K562 (cell line): Measurements from ENCODE around the gene SLC35B1. TPM values are rescaled to one million over a fixed set of nuclear protein-coding genes. Genes with fewer than 3 reads are reported as not detected.

Experiments
- BHLHE40 ChIP-seq: IDR thresholded peaks from 2 replicates; pipeline ENCODE4 v1.6.1; 2011; ENCODE audit warnings: low read length, improper control_type of control experiment
- KHSRP ChIP-seq: fragments of 450-650 bp; IDR thresholded peaks from 2 replicates; pipeline ENCODE4 v1.6.1; 2017
- KLF1 ChIP-seq: fragments of 450-650 bp; IDR thresholded peaks from 2 replicates; pipeline ENCODE4 v1.6.1; 2016; ENCODE audit warnings: missing genetic modification characterization, missing compliant biosample characterization
- NFIX ChIP-seq: fragments of 250-450 bp; sonication (Bioruptor Pico); IDR thresholded peaks from 2 replicates; pipeline ENCODE4 v1.4.0; 2020; ENCODE audit warnings: low read depth, mild to moderate bottlenecking, moderate library complexity
- PCBP1 ChIP-seq: fragments of 200-400 bp; formaldehyde crosslinking; IDR thresholded peaks from 2 replicates; pipeline ENCODE4 v1.6.1; 2018; ENCODE audit warnings: mild to moderate bottlenecking, low read depth, low read length; ENCODE audit not compliant: poor library complexity, severe bottlenecking
- RBFOX2 ChIP-seq: fragments of 200-400 bp; formaldehyde crosslinking; IDR thresholded peaks from 2 replicates; pipeline ENCODE4 v1.6.1; 2017; ENCODE audit warnings: low read depth, mild to moderate bottlenecking, low read length, moderate library complexity
- SRF ChIP-seq, 2 experiments: fragments of 250-450, 450-650 bp in 1 of 2; sonication (Bioruptor Pico) in 1 of 2; sonication (generic) in 1 of 2; formaldehyde crosslinking; IDR thresholded peaks; 2 replicates each; pipeline versions ENCODE4 v1.5.0 to v1.5.1; 2020 to 2022; ENCODE audit warnings: mild to moderate bottlenecking in 1 of 2, missing genetic modification reagents in 1 of 2
- TRIM24 ChIP-seq, 2 experiments: fragments of 450-650 bp; IDR thresholded peaks; 2 replicates each; pipeline ENCODE4 v1.6.1; 2016
- ZKSCAN8 ChIP-seq: fragments of 200-800 bp; sonication (Bioruptor generic); IDR thresholded peaks from 2 replicates; pipeline ENCODE4 v1.6.1; 2016; ENCODE audit warnings: missing genetic modification characterization, missing compliant biosample characterization
- ZNF140 ChIP-seq: fragments of 250-450 bp; sonication (Bioruptor Pico); IDR thresholded peaks from 2 replicates; pipeline ENCODE4 v1.8.0; 2021; ENCODE audit warnings: moderate library complexity, mild to moderate bottlenecking, inconsistent platforms
- ZNF232 ChIP-seq: sonication (generic); formaldehyde crosslinking; IDR thresholded peaks from 2 replicates; pipeline ENCODE4 v1.8.0; 2022; ENCODE audit warnings: mild to moderate bottlenecking, missing genetic modification reagents
- ZNF780A ChIP-seq: fragments of 250-450 bp; sonication (Bioruptor Pico); IDR thresholded peaks from 2 replicates; pipeline ENCODE4 v1.5.0; 2021; ENCODE audit warnings: mild to moderate bottlenecking
- ZNF79 ChIP-seq: fragments of 250-450 bp; sonication (Bioruptor Pico); IDR thresholded peaks from 2 replicates; pipeline ENCODE4 v1.4.0; 2020; ENCODE audit warnings: low read depth, mild to moderate bottlenecking, moderate library complexity
- polyA plus RNA-seq, 8 experiments: library from polyadenylated mRNA; depleted of rRNA in 4 of 8; stranded (reverse) in 5 of 8; unstranded in 3 of 8; fragments of >200 nt; fragmentation: Nextera tagmentation in 2 of 8; fragmentation: Illumina TruSeq in 1 of 8; extraction: Ambion mirVana in 2 of 8; extraction: Trizol in 1 of 8; gene quantifications; 2 replicates each; pipeline versions ENCODE4 v1.2.1 to v1.2.3, GENCODE V29; 2011 to 2014; ENCODE audit warnings: inconsistent platforms in 1 of 8, missing spikeins in 1 of 8
- total RNA-seq, 7 experiments: library from RNA; depleted of rRNA in 6 of 7; stranded (reverse); fragments of >200 nt in 6 of 7; fragmentation: Illumina TruSeq in 2 of 7; extraction: Trizol in 2 of 7; gene quantifications; 2 replicates each; pipeline versions ENCODE4 v1.2.1 to v1.2.3, GENCODE V29; 2011 to 2021; ENCODE audit warnings: low replicate concordance in 1 of 7
- TF ChIP-seq, protein P1 (sequence below): fragments of 250-450 bp; sonication (Bioruptor Pico); IDR thresholded peaks from 2 replicates; pipeline ENCODE4 v1.5.0; 2021; ENCODE audit warnings: mild to moderate bottlenecking, moderate library complexity
- TF ChIP-seq, protein P2 (sequence below): sonication (generic); formaldehyde crosslinking; IDR thresholded peaks from 2 replicates; pipeline ENCODE4 v1.8.1; 2022; ENCODE audit warnings: missing genetic modification reagents
- TF ChIP-seq, protein P3 (sequence below): fragments of 250-450 bp; sonication (Bioruptor Pico); IDR thresholded peaks from 2 replicates; pipeline ENCODE4 v1.8.0; 2022; ENCODE audit warnings: inconsistent platforms
- TF ChIP-seq, protein P4 (sequence below): fragments of 250-450 bp; sonication (Bioruptor Pico); IDR thresholded peaks from 2 replicates; pipeline ENCODE4 v1.5.0; 2021; ENCODE audit warnings: mild to moderate bottlenecking, borderline replicate concordance
- TF ChIP-seq, protein P5 (sequence below): fragments of 250-450 bp; sonication (Bioruptor Pico); IDR thresholded peaks from 2 replicates; pipeline ENCODE4 v1.6.1; 2021; ENCODE audit warnings: mild to moderate bottlenecking

The SLC35B1 gene
- total and polyA plus RNA-seq, 9 of the 15 experiments (the other 6 are each of a cell fraction or from before 2014, with no cell fraction given): 51.4 to 87.9 (median 66.3) TPM

DNA sequence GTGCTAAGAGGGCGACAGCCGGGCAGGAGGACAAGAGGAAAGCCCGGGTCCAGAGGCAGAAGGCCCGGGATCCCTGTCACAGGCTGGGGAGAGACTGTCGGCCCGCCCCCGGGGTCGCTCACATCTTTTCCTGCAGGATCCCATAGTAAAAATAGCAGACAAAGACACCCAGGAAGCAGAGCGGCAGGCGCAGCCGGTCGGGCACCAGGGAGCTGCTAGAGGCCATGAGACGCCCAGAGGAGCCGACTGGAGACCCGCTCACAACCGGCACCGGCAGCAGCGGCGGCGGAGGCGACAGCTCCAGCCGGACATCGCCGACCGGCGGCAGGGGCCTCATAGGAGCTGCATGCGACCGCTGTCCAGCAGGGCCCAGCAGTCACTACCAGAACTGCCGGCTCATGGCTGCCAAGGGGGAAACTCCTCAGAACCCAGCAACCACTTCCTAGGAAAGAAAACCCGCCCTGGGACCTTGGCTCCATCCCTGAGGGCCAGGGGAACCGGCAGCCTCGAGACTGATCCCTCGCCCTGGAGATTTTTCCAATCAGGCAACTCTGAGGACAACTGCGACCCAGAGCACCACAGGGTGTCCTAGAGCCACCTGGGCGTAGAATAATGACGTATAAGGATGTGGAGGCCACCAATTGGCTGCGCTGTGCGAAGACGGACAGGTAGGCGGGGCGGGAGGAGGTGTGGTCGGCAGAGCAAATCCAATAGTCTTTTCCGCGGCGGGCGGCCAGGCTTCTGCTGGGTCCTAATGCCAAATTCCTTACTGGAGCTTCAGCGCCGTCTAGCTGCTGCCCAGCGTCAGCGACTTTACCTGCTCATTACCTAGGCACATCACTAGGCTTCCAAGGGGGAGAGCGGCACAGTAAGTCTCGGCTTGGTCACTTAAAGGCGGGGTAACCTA lies at the start of gene SLC35B1 (continued):
- TF ChIP-seq, protein P1, sequence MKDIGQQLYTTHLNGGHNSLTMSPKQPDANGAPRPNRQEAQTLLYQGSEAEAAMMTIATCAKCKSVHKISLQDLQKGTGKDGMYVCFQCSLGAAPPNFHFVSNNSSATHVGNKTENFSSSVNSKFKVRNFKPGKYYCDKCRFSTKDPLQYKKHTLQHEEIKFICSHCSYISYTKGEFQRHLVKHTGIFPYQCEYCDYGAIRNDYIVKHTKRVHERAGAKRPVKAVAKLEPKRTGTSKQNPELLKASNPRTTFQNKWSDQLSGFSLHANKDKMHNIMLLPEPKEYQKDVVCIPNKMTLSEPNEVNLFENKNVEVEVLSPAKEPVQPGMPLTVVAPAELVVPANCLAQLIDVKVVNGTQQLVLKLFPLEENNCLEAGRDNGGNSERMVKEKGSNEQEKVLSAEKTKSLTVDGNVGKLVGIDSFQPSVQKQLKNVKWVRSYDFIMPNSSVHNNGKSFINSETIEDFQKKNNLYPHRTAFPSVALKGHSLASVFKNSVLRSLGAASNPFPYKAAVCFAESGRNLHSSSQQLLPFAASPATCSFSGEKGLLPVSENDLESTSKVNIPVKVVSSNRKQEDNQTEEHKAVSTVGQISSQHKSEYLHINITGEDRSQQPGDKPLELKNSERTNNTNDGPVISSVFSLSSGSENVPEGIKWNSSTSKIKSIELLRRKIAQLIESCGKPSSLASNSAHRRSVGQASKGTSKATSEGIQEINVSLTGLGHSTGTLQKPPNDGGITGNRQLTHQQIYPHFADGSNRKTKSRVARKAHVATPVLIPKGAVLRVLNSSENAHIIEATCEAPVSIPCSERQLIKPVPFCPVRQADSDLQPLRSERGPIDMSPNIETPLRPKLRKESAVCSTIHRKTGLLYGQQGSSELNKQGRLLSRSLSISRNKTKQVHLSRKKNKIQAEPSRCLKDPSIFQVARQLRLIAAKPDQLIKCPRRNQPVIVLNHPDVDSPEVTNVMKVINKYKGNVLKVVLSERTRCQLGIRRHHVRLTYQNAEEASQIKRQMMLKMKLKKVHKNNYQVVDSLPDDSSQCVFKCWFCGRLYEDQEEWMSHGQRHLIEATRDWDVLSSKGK (CRISPR knock-in tag): no peak; the same call in 1 of the 2 replicates
- TF ChIP-seq, protein P2, sequence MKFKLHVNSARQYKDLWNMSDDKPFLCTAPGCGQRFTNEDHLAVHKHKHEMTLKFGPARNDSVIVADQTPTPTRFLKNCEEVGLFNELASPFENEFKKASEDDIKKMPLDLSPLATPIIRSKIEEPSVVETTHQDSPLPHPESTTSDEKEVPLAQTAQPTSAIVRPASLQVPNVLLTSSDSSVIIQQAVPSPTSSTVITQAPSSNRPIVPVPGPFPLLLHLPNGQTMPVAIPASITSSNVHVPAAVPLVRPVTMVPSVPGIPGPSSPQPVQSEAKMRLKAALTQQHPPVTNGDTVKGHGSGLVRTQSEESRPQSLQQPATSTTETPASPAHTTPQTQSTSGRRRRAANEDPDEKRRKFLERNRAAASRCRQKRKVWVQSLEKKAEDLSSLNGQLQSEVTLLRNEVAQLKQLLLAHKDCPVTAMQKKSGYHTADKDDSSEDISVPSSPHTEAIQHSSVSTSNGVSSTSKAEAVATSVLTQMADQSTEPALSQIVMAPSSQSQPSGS (CRISPR knock-in tag): no peak
- no peak for TF ChIP-seq PCBP1
- TF ChIP-seq KLF1 (tag): peak; percentile 48; the same call in 1 of the 2 replicates
- TF ChIP-seq, protein P3, sequence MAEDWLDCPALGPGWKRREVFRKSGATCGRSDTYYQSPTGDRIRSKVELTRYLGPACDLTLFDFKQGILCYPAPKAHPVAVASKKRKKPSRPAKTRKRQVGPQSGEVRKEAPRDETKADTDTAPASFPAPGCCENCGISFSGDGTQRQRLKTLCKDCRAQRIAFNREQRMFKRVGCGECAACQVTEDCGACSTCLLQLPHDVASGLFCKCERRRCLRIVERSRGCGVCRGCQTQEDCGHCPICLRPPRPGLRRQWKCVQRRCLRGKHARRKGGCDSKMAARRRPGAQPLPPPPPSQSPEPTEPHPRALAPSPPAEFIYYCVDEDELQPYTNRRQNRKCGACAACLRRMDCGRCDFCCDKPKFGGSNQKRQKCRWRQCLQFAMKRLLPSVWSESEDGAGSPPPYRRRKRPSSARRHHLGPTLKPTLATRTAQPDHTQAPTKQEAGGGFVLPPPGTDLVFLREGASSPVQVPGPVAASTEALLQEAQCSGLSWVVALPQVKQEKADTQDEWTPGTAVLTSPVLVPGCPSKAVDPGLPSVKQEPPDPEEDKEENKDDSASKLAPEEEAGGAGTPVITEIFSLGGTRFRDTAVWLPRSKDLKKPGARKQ (CRISPR knock-in tag): no peak
- TF ChIP-seq TRIM24 (IDR thresholded peaks at IDR 0.05): no peak
- TF ChIP-seq KHSRP: peak; percentile 84
- TF ChIP-seq ZNF79 (CRISPR knock-in tag): no peak
- TF ChIP-seq SRF (CRISPR knock-in tag; IDR thresholded peaks at IDR 0.05): peak in 1 of 2 experiments; percentile 30; a peak in 1 of 4 replicates
- no peak for TF ChIP-seq ZKSCAN8 (CRISPR knock-in tag)
- TF ChIP-seq ZNF232 (CRISPR knock-in tag): no peak
- TF ChIP-seq, protein P4, sequence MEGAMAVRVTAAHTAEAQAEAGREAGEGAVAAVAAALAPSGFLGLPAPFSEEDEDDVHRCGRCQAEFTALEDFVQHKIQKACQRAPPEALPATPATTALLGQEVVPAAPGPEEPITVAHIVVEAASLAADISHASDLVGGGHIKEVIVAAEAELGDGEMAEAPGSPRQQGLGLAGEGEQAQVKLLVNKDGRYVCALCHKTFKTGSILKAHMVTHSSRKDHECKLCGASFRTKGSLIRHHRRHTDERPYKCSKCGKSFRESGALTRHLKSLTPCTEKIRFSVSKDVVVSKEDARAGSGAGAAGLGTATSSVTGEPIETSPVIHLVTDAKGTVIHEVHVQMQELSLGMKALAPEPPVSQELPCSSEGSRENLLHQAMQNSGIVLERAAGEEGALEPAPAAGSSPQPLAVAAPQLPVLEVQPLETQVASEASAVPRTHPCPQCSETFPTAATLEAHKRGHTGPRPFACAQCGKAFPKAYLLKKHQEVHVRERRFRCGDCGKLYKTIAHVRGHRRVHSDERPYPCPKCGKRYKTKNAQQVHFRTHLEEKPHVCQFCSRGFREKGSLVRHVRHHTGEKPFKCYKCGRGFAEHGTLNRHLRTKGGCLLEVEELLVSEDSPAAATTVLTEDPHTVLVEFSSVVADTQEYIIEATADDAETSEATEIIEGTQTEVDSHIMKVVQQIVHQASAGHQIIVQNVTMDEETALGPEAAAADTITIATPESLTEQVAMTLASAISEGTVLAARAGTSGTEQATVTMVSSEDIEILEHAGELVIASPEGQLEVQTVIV (CRISPR knock-in tag): no peak
- TF ChIP-seq BHLHE40: 0 out of 2 replicates have a peak, but pooled peaks have one; percentile 13
- no peak for TF ChIP-seq NFIX (CRISPR knock-in tag)
- TF ChIP-seq ZNF140 (CRISPR knock-in tag): no peak
- TF ChIP-seq RBFOX2: peak; percentile 92
- TF ChIP-seq ZNF780A (CRISPR knock-in tag): no peak
- TF ChIP-seq, protein P5, sequence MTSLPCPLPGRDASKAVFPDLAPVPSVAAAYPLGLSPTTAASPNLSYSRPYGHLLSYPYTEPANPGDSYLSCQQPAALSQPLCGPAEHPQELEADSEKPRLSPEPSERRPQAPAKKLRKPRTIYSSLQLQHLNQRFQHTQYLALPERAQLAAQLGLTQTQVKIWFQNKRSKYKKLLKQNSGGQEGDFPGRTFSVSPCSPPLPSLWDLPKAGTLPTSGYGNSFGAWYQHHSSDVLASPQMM (CRISPR knock-in tag): no peak
